Umbilical cord (tissue), 2 donors: ENCODE results near the gene ZNF783. TPM values are rescaled to one million over a fixed set of nuclear protein-coding genes. Genes with fewer than 3 reads are reported as not detected.

Experiments
- DNase-seq: peaks from one replicate; pipeline ENCODE4 v3.0.0-alpha.2; 2015; ENCODE audit warnings: low spot score
- total RNA-seq: library from RNA; depleted of rRNA; stranded (reverse); fragments of >200 nt; gene quantifications from one replicate; pipeline ENCODE4 v1.2.3, GENCODE V29; 2014; ENCODE audit warnings: low replicate concordance; ENCODE audit not compliant: insufficient read depth

Gene ZNF783
- total RNA-seq, 1 donor from 2014 or later: 15.9 TPM

DNA sequence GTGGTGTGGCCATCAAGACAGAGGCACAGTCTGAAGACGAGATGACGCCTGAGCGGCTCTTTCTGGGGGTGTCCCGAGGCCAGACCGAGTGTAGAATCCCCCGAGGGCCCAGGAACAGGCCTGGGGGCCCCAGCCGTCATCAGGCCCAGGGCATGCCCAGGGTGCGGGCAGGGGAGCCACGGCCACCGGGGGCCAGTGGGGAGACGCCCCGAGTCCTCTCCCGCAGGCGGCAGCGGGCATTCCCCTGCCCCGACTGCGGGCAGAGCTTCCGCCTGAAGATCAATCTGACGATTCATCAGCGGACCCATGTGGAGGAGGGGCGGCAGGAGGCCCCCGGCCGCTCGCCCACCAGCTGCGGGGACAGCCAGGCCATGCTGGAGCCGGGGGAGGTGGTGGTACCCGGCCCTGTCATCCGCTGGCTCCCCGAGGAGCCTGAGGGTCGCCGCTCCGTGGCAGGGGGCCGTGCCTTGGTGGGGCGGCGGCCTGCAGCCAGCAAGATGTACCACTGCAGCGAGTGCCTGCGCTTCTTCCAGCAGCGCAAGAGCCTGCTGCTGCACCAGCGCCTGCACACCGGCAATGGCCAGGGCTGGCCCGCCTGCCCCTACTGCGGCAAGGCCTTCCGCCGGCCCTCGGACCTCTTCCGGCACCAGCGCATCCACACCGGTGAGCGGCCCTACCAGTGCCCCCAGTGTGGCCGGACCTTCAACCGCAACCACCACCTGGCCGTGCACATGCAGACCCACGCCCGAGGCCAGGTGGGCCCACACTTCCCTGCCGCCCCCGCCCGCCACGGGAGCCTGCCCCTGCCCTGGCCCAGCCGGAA lies 19.7 kb downstream of the ZNF783 start:
- no peak for DNase-seq

- no peak for DNase-seq
Observed at GRCh38 chr7:149282331-149282655, 20.3 kb downstream of the ZNF783 start.

DNA sequence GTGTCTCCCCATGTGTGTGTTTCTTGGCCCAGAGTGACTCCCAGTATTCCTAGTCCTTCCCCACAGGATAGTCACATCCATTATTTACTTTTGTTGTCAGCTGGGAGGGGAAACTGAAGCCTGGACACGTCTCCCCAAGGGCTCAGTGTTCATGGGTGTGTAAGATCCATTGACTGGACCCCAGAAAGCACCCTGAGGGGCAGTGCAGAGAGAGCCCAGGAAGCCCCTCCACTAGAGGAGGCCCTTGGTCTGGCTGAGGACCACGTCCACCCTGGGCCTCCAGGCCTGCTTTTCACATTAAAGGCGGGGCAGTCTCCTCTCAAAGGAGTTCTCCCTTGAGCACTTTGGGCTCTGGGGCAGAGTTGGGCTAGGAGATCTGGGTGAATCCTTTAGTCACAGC lies 21.3 kb downstream of the ZNF783 start:
- no peak for DNase-seq

GRCh38 chr7:149284343-149284742 lies 22.3 kb downstream of the ZNF783 start:
- no peak for DNase-seq

- peak; percentile 89 for DNase-seq
Observed at GRCh38 chr7:149284850-149285585, 23.0 kb downstream of the ZNF783 start.

DNA sequence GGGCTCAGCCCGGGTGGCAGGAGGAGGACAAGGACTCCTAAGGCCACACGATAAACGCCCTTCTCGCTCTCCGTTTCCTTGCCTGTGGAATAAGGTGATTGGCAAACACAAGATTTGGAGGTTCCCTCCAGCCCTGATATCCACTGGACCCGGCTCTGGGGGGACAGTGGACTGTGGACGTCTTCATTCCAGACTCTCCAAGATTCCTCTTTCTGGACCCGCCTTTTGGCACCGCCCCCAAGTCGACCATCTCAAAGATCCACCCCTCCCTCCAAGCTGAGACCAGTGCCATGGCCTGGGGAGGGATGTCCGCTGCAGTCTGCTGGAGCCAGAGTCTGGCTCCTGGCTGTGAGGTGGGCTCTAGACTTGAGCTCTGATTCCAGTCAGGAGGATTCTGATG lies 23.6 kb downstream of the ZNF783 start:
- peak; percentile 52 for DNase-seq

- no peak for DNase-seq
Observed at GRCh38 chr7:149286811-149287400, 24.9 kb downstream of the ZNF783 start.

GRCh38 chr7:149287622-149288021 lies 25.6 kb downstream of the ZNF783 start:
- no peak for DNase-seq

- no peak for DNase-seq
Observed at GRCh38 chr7:149289262-149289661, 27.3 kb downstream of the ZNF783 start.

GRCh38 chr7:149289856-149290255 lies 27.9 kb downstream of the ZNF783 start:
- DNase-seq: no peak

- no peak for DNase-seq
Observed at GRCh38 chr7:149291036-149291780, 29.2 kb downstream of the ZNF783 start.

DNA sequence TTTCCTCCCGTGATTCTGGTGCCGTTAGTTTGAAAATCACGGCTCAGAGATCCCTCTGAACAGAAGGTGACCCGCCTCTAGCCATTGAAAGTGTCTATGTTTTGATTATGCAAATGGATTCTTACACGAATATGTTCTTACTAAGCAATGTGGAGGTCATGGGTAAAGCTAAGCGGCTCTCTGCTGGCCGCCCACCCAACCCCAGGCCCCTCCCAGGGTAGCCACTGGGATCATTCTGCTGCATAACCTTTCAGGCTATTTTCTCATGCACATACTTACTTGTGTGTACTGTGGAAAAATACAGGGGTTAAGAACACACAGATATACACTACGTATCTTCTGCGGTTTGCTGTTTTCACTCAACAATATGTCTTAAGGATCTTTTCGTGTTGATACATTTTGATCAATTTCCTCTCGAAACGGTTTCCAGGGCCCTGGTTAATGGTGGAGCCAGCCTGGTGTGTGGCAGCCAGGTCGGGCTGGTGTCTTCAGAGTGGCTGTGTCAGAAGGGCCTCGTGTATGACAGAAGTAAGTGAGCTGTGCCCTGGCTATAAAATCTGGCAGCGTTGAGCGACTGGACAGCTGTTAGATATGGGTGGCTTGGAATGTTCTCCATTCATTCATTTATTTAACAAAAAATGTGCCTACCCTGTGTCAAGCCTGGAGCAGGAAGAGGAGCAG lies 29.9 kb downstream of the ZNF783 start:
- no peak for DNase-seq

DNA sequence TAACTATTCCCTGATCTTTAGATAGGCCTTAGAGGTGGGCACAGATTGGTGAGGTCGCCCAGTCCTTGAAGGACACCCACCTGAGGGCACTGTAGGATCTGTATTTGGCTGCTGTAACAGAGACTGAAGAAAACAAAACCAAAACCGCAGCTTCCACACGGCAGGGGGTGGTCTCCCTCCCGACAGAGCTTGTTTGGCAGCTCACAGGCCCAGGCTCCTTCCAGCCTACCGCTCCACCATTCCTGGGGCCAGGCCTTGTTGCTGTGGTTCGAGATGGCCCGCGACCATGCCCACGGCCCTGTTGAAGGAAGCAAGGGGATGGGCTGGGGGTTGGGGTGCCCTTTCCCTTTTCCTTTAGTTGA lies 30.4 kb downstream of the ZNF783 start:
- DNase-seq: no peak

DNA sequence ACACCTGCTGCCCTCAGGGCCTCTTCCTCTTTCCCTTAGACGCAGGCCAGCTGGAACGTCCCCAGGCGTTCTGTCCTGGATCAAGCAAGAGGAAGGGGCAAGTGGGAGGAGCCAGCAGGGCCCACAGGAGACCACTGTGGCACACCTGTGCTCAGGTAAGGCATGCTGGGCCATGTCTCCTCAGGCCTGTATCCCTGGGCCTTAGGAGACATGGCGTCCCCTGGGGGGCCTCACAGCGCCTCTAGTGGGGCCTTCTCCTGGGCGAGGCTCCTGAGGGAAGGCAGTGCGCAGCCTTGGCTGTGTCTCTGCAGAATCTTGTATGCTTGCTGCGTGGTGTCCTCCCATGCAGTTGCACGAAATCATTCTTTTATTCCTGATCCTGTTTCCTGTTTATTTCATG lies 31.3 kb downstream of the ZNF783 start:
- no peak for DNase-seq

DNA sequence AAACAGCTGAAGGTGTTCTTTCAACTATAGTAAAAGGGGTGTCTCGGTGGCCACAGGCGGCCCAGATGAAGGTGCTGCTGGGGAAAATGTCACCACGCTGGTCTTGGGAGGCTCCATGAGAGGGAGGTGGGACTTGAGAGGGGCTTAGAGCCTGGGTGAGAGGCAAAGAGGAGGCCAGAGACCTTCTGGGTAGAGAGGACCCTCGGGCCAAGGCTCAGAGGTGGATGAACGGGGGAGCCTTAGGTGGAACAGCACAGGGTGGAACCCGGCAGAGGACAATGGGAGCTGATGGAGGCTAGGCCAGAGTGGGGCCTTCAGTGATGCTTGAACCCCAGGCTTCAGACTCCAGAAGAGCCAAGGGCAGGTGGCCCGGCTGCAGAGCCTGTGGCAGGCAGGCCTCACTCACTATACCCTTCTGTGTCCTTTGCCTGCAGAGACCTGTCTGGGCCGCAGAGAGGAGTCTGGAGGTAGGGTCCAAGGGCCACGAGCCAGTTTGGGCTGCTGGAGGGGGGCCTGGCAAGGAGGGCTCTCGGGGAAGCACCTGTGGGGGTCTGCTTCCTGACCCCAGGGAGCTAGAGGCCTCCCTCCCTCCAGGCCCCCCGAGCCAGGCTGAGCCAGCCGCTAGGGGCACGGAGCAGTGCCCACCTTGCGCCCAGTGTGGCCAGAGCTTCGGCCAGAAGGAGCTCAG lies 32.1 kb downstream of the ZNF783 start:
- DNase-seq: no peak

GRCh38 chr7:149294634-149295480 lies 32.9 kb downstream of the ZNF783 start:
- no peak for DNase-seq

GRCh38 chr7:149295481-149295850 lies 33.5 kb downstream of the ZNF783 start:
- no peak for DNase-seq

DNA sequence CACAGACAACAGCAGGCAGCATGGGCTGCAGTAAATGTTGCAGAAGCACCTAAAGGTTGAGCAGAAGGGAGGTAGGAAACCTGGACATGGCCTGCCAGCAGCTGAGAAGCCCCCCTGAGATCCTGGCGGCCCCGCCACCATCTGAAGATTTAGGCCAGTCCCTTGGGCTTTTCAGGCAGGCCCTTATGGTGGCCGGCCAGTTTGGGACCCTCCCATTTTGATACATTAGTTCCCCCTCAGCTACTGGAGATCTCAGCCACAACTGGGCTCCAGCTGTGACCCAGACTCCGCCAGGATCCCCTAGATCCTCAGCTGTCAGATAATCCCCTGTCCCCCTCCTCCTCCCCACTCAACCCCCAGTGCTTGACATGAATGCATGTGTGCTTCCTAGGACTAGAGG lies 34.4 kb downstream of the ZNF783 start:
- no peak for DNase-seq

- no peak for DNase-seq
Observed at GRCh38 chr7:149297034-149297755, 35.2 kb downstream of the ZNF783 start.
